Stimulated activated CD8-positive, alpha-beta memory T cell treated with anti-CD3 and anti-CD28 coated beads, Interleukin-12 subunit alpha, Interleukin-12 subunit beta, amount 100 ng/mL, for 24 hours (primary cell): ENCODE measurements around the gene IFI35.
"Not testable (repeated sequence)": the region's sequence is repeated elsewhere in the genome, so short reads cannot be mapped to it uniquely, and the experiment has no call there.

Experiments
- DNase-seq: peaks from one replicate; pipeline ENCODE4 v3.0.0-alpha.2; 2020; ENCODE audit errors: extremely low read depth

Gene IFI35

DNA sequence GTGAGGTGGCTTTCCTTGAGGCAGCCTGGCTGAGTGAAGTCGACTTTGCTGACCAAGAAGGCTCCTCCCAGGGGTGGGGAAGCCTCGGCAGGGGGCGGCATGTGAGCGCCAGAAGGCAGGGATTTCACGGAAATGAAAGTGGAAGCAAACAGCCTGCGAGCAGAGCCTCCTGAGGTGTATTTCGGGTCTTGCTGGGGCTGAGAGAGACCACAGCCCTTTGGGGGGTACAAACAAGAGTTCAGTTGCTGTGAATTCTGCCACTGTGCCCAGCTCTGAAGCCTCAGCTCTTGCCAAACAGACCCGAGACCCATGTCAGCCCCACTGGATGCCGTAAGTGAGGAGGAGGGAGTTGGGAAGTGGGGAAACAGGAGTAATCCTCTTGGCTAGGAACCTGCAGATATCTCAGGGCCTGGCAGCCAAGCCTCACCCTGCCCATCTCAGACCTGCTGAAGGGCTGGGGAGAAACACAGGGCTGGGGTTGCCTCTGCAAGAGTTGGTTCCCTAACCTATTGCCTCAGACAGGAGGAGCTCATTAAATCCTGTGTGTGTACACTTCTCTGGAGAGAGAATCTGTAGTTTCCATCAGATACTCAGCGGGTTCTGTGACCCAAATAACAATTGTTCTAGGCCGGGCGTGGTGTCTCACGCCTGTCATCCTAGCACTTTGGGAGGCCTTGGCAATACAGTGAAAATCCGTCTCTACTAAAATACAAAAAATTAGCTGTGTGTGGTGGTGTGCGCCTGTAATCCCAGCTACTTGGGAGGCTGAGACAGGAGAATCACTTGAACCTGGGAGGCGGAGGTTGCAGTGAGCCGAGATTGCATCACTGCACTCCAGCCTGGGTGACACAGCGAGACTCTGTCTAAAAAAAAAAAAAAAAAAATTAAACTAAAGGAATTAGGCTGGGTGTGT is at the start of gene IFI35:
IFI35 (plus strand) TSS at position 146 of the 913 bp plus-strand sequence; CDS start at position 310, 164 bp downstream.
- DNase-seq: peak; percentile 73

DNA sequence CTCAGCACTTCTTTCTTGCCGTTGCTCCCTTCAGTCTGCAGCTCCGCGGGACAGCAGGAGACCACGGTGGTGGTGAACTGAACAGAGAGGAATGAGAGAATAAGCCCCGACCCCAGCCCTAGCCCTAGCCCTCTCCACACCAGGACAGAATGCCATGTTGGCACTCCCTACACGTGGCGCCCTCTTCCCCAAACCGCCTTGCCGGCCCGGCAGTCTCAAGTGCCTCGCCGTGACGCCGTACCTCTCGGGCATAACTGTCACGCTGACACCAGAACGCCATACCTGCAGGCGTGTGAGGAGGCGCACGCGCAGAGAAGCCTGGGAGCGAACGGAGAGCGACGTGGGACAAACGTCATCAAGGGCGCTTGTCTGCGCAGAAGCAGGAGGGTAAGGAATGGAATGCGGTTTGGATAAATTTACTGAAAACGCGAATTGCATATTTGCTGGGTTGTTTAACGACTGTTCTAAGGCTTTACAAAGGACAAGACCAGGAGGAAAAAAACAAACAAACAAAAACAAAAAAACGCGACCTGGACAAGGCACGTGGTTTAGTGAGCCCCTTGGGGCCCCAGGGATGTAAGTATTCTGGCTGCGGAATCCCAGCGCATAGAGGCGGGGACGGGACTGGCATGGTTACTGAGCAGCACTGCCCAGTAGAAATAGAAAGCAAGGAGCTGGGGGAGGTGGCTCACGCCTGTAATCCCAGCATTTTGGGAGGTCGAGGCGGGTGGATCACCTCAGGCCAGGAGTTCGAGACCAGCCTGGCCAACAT is 42.2 kb upstream of the IFI35 start, which contains the start of gene AARSD1:
AARSD1 (minus strand) TSS at position 294 of the 772 bp plus-strand sequence; CDS start at position 280, 14 bp downstream.
- peak; percentile 75 for DNase-seq

DNA sequence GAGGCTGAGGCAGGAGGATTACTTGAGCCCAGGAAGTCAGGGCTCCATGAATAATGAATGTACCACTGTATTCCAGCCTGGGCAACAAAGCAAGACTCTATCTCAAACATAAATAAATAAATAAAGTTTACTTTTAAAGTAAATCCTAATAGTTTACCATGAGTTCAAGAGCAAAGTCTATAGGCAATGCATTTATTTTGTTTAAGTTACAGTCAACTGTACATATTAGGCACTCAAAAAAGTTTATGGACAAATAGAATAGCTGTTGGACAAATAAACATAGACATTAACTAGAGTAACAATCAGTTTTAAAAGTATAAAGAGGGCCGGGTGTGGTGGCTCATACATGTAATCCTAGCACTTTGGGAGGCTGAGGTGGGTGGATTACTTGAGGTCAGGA is 38.7 kb upstream of the IFI35 start:
- DNase-seq: no peak

DNA sequence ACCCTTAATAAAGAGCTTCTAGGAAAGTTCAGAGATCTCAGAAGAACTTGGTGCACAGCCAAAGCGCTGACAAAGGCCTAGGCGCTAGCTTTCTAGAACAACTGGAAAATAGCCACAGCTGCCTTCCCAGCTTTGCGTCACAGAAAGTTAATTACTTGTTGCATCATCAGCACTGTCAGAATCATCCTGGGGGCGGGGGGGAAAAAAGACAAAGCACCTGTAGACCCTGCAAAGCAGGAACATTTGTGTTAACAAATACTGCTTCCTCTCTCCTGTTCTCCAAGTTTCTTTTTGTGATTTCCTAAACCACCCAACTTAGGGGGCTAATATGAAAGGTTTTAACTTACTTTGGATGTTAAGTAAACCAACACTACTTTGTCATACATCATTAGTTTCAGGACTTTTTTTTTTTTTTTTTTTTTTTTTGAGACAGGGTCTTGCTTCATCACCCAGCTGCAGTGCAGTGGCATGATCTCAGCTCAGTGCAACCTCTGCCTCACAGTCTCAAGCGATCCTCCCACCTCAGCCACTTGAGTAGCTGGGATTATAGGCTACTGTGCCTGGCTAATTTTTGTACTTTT is 37.5 kb upstream of the IFI35 start:
- no peak for DNase-seq

DNA sequence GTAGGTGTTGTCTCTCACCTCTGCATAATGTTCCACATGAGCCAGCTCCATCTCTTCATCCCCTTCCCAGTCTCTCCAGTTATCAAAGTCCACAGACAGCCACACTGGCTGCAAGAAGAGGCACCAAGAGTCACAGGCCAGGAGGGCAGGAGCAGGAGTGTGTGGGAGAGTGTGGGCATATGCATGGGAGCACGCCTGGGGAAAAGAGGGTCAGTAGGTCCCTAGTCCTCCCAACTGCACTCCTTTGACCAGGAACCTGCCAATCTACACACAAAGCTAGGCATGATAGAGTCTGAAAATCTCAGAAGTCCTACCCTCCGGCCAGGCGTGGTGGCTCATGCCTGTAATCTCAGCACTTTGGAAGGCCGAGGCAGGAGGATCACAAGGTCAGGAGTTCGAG is 35.0 kb upstream of the IFI35 start:
- no peak for DNase-seq

DNA sequence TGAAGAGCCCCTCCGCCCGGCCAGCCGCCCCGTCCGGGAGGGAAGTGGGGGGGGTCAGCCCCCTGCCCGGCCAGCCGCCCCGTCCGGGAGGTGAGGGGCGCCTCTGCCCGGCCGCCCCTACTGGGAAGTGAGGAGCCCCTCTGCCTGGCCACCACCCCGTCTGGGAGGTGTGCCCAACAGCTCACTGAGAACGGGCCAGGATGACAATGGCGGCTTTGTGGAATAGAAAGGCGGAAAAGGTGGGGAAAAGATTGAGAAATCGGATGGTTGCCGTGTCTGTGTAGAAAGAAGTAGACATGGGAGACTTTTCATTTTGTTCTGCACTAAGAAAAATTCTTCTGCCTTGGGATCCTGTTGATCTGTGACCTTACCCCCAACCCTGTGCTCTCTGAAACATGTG is 33.3 kb upstream of the IFI35 start:
- DNase-seq: not testable (repeated sequence)

DNA sequence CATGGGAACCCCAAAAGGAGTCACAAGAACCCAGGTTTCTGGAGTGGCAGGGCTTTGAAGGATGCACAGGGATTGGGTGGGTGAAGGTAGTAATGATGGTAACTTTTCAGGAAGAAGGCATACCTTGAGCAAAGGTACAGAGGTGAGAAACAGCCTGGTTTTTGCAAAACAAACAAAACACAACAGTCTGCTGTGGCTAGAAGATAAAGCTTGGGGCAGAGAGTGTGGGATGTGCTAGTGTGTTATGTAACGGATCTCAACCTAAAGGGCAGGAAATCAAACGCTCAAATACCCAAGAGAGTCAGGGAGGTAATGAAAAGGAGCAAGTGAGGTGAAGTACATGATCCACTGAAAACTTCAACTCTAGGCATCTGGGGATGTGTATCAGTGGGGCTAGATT is 31.3 kb upstream of the IFI35 start:
- no peak for DNase-seq

DNA sequence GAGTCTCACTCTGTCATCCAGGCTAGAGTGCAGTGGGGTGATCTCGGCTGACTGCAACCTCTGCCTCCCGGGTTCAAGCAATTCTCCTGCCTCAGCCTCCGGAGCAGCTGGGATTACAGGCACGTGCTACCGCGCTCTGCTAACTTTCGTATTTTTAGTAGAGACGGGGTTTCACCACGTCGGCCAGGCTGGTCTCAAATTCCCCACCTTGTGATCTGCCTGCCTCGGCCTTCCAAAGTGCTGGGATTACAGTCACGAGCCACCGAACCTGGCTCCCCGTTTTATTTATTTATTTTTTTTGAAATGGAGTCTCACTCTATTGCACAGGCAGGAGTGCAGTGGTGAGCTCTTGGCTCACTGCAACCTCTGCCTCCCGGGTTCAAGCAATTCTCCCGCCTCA is 30.9 kb upstream of the IFI35 start:
- DNase-seq: not testable (repeated sequence)

DNA sequence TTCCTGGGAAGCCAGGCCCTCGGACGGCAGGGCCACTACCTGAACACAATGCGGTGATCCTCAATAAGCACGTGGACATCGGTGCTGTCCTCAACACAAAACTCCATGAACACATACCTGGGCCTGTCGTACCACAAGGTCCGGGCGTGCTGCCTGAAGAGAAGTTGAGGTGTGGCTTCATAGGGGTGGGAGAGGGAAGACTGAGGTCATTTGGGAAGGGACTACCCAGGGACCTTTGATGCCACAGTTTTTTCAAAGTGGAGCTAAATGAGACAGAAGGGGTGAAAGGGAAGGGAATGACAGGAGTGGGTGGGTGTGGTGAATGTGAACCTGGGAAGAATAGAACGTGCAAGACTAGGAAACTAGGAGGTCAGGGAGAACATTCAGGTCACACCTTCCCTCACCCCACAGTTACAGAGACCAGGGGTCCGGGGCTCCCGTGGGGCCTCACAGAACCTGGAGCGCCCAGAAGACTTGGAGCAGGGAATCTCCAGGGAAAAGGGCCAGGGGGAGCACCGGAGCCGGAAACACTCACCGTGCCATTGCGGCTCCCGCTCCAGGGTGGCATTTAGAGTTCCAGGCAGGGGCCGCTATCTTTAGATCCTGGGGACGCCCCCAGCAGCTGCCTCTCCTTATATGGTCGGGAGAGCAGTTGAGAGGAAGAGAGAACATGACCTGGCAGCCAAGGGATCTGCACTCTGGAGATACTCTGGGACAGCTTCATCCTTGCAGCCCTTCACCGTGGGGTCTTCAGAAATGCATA is 26.9 kb upstream of the IFI35 start, which contains the start of gene PTGES3L:
PTGES3L (minus strand) TSS at position 570 of the 763 bp plus-strand sequence; CDS start at position 543, 27 bp downstream.
- no peak for DNase-seq

DNA sequence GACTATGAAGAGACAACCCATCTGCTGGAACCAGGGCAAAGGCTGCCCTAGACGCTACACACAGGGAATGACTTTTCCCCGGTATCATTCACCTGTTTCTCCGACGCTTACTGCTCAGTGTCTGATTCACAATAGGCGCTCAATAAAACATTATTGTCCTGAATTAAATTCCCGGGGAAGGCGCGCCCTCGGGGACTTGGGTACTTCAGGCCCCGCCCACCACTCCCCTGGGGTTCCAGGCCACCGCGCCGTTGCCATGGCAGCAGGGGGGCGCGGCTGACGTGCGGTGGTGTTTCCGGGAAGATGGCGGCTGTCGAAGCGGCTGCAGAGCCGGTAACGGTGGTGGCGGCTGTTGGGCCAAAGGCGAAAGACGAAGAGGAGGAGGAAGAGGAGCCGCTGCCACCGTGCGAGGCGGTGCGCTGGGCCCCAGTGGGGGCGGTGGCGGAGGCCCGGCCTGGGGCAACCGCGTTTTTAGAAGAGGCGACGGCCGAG is 26.3 kb upstream of the IFI35 start, which contains the start of gene RUNDC1:
RUNDC1 (plus strand) TSS at position 292 of the 492 bp plus-strand sequence; CDS start at position 304, 12 bp downstream.
- DNase-seq: peak; percentile 77

DNA sequence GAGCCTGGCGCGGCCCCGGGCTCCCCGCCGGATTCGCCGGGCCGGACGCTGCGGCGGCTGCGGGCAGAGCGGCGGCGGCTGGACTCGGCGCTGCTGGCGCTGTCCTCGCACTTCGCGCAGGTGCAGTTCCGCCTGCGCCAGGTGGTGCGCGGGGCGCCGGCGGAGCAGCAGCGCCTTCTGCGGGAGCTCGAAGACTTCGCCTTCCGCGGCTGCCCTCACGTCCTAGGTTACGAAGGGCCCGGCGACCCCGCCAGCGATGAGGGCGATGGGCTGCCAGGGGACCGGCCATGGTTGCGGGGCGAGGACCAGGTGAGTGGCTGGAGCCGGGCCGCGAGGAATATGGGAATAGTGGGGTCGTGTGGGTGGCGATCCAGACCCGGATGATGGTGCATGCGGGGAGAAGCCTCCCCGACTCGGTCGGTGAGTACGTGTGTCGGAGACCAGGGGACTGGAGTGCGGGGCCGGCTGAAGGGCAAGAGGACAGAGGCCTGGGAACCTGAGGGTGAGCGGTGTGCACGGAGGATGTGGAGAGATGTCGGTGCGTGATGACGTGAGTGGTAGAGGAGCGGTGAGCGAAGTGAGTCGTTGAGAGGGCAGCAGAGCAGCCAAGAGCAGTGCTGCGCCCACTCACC is 25.7 kb upstream of the IFI35 start:
- no peak for DNase-seq

DNA sequence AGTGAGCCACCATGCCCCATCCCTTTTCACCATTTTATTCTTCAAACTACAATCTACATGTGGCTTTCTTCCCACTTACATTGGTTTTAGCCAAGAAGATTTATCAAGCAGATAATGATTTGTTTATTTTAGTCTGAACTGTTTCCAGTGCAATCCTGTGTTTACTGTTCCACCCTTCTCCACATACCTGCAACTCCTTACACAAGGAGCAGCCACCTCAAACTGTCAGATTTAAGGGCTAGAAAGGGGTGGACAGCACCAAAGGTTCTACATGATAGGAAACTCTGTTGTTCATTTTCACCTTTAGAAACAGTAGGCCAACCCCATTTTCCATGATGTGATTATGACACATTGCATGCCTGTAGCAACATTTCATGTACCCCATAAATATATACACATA is 24.3 kb upstream of the IFI35 start:
- no peak for DNase-seq

DNA sequence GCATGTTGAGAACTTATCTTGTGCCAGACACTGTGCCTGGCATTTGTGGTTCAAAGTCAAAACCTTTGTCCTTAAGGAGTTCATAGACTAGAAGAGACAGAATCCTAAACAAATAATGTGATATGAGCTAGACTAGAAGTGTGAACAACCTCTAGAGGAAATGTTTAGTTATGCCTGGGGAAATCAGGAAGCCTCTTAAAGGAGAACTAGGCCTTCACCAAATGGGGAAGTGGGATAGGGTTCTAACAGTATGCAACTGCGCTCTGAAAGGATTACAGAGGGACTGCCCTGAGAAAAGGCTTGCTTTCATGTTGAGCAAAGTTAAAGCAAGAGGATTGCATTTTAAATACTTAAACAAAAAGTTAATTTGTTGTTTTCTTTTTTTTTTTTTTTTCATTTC is 21.4 kb upstream of the IFI35 start:
- no peak for DNase-seq

DNA sequence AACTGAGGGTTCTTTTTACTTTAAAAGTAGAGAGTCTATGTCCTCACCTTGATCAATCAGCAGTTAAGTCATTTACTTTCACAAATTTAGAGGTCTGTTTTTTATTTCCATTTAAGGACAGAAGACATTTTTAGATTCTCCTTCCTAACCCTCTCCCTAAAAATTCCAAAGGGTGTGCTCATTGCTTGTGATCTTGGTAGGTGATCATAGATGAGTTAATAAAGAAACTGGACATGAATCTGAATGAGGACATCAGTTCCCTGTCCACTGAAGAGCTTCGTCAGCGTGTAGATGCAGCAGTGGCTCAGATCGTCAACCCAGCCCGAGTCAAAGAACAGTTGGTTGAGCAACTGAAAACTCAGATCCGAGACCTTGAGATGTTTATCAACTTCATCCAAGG is 17.4 kb upstream of the IFI35 start:
- DNase-seq: no peak

DNA sequence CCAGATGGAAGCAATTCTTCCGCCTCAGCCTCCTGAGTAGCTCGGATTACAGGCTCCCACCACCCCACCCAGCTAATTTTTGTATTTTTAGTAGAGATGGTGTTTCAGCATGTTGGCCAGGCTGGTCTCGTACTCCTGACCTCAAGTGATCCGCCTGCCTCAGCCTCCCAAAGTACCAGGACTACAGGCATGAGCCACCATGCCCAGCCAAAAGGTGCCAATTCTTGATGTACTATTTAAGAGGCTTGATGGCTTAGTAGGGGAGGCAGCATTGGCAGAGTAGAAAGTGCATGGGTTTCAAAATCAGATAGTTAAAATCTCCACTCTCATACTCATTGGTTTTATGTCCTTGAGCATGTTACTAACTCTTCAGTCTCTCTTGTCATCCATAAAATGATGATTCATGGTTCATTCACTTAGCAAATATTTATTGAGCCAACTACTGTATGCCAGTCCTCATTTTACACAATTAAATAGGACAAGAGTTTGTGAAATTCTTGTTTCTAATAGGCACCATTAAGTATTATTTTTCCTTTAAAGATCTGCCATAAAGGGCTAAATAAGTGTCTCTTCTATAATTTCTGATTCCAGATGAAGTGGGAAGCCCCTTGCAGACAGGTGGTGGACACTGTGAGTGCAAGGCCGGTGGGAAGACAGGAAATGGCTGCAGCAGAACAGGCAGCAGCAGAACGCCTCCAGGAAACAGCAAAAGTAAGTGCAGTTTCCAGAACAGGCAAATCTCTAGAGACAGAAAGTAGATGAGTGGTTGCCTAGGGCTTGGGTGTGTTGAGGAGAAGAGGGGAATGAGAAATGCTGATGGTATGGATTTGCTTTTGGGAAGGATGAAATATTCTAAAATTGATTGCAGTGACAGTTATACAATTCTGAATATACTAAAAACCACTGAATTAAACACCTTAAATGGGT is 16.6 kb upstream of the IFI35 start:
- DNase-seq: no peak

DNA sequence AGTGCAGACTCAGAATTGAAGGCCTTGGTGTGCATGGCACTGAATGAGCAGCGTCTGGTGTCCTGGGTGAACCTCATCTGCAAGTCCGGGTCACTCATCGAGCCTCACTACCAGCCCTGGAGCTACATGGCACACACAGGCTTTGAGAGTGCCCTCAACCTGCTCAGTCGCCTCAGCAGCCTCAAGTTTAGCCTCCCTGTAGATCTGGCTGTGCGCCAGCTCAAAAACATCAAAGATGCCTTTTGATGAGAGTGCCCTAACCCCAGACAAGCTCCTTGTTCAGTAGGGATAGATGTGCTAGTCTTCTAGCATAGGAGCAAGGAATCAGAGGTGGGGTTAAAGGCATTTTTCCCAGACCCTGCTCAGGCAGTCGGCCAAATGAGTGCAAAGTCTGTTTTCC is 15.1 kb upstream of the IFI35 start:
- DNase-seq: no peak

DNA sequence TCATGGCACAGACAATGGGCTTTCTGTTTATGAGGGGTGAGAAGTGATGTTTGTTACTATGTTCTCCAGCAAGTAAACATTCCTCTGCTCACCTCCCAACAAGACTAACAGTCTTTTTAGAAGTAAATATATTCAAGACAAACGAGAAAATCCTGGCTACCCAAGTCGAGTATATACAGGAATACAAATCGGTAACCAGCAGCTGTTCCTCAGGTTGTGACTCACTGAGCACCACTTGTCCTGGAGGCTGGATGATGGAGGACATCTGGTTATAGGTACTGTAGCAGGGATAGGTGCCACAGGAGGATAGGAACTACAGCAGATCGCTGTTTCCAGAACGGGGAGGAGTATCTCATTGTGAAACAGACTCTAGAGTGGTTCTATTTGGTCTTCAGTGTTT is 13.7 kb upstream of the IFI35 start:
- DNase-seq: no peak

DNA sequence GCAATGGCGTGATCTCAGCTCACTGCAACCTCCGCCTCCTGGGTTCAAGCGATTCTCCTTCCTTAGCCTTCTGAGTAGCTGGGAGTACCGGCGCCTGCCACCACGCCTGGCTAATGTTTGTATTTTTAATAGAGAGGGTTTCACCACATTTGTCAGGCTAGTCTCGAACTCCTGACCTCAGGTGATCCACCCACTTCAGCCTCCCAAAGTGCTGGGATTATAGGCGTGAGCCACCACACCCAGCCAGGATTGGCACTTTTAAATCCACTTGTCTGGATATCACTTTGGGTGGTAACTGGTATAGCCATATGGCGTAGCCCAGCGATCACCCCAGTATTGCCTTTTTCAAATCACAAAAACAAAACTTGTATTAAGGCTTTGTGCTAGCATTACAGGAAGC is 12.7 kb upstream of the IFI35 start:
- not testable (repeated sequence) for DNase-seq

DNA sequence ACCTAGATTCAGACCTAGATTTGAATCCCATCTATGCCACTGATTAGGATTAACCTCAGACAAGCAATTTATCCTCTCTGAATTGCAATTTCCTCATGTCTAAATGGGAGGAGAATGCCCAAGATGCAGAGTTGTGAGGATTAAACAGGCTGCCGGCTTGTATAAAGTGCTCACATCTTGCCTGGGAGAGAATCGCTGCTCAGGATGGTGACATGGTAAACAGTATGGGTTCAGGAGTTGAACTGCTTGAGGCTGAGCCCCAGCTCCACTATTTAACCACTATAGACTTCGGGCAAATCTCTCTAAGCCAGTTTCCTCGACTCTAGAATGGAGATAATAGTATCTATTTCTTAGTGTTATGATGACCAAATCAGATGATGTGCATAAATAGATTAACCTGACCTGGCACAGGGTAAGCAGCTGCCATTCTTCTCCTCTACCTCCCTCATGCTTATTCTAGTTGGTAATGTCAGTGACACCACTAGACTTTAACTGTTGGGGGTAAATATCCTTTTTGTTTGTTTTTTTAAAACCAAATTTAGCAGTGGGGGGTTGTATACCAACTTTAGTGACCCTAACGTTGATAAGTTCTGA is 9.1 kb upstream of the IFI35 start:
- no peak for DNase-seq
